Kidney (tissue), 14 donors: ENCODE data around the gene GRIK1. TPM values are rescaled to one million over a fixed set of nuclear protein-coding genes. Genes with fewer than 3 reads are reported as not detected.

ENCODE experiments used
- DNase-seq, 5 donors: peaks; one replicate each; pipeline ENCODE4 v3.0.0-alpha.2; 2013 to 2020
- FAIRE-seq: peaks from 2 replicates; lab custom pipeline; 2012; peaks lifted over from hg19 to GRCh38; lab: Jason Lieb, UNC
- H3K27ac ChIP-seq, 2 donors: one replicate each; pipeline ENCODE4 v1.7.0; 2013; ENCODE audit warnings: low read depth in 2 of 2, low read length in 2 of 2, inconsistent platforms in 1 of 2
- H3K27me3 ChIP-seq: one replicate; pipeline ENCODE4 v1.7.1; 2013; ENCODE audit warnings: low read length, inconsistent platforms; ENCODE audit not compliant: control insufficient read depth, insufficient read depth
- H3K36me3 ChIP-seq, 3 donors: one replicate each; pipeline versions ENCODE4 v1.7.0 to v1.7.1; 2013; ENCODE audit warnings: low read length in 3 of 3, control low read depth in 1 of 3, inconsistent platforms in 1 of 3; ENCODE audit not compliant: insufficient read depth in 3 of 3, control insufficient read depth in 2 of 3
- H3K4me1 ChIP-seq, 3 donors: one replicate each; pipeline versions ENCODE4 v1.7.0 to v1.7.1; 2013; ENCODE audit warnings: low read length in 3 of 3, inconsistent platforms in 1 of 3, low read depth in 1 of 3; ENCODE audit not compliant: control insufficient read depth in 2 of 3, insufficient read depth in 2 of 3
- H3K4me3 ChIP-seq, 3 donors: one replicate each; pipeline versions ENCODE4 v1.7.0 to v1.8.1; 2013; ENCODE audit warnings: low read length in 3 of 3, control low read depth in 1 of 3, inconsistent platforms in 1 of 3
- H3K9ac ChIP-seq, 3 donors: one replicate each; pipeline versions ENCODE4 v1.7.0 to v1.7.1; 2013; ENCODE audit warnings: low read length in 3 of 3, control low read depth in 1 of 3, inconsistent platforms in 1 of 3
- H3K9me3 ChIP-seq, 3 donors: one replicate each; pipeline versions ENCODE4 v1.7.0 to v1.7.1; 2013; ENCODE audit warnings: low read length in 3 of 3, control low read depth in 1 of 3, inconsistent platforms in 1 of 3; ENCODE audit not compliant: control insufficient read depth in 2 of 3, insufficient read depth in 1 of 3
- CTCF ChIP-seq: IDR thresholded peaks from 3 replicates; pipeline ENCODE4 v1.5.1; 2012; ENCODE audit warnings: mild to moderate bottlenecking, moderate library complexity, borderline replicate concordance; ENCODE audit not compliant: insufficient read depth; ENCODE audit errors: extremely low read depth
- intact Hi-C: fragments of 100-400 bp; cut with DNase I; formaldehyde crosslinking; loops from one replicate; pipeline ENCODE4 v1.11.1; 2022
- polyA plus RNA-seq: library from polyadenylated mRNA; stranded (reverse); fragments of 350-450 nt; fragmentation: Illumina TruSeq; extraction: RNeasy Lipid Tissue Mini Kit (QIAGEN cat#74804); gene quantifications from one replicate; pipeline ENCODE4 v1.2.3, GENCODE V29; 2014; ENCODE audit warnings: low read depth, low replicate concordance; ENCODE audit not compliant: insufficient read depth
- total RNA-seq: library from RNA; stranded (reverse); fragmentation: NEBNext Ultra II Directional; extraction: Animal tissue kit (Norgen Biotek cat#: 25700); gene quantifications from one replicate; pipeline ENCODE4 v1.2.1, GENCODE V29; 2021
- donor health status: control.
- donor health status: control.
- donor health status: control.
- donor health status: control.
- donor health status: control.
- donor health status: DM: yes; HTN: yes; CAD: no.
- donor health status: Normal renal cell carcinoma (clear cell type).

The GRIK1 gene
- total and polyA plus RNA-seq, 2 donors from 2014 or later, result not detected

GRCh38 chr21:29719521-29719920, 220.3 kb downstream of the GRIK1 start:
- intact Hi-C loops, result no loop called here
- DNase-seq (no peak), FAIRE-seq (no peak)
- Histone ChIP-seq H3K4me3 (no peak overlapping the region), H3K4me1 (no peaks in the 10 kb centered on the region), H3K36me3 (no peaks in the 10 kb centered on the region), H3K9me3 (no peaks in the 10 kb centered on the region), H3K27me3 (no peaks in the 10 kb centered on the region), H3K27ac (no peak overlapping the region), H3K9ac (no peak overlapping the region)
- no peak for TF ChIP-seq CTCF

GRCh38 chr21:29718081-29718815, 221.5 kb downstream of the GRIK1 start:
- no peak for TF ChIP-seq CTCF
- H3K4me3 ChIP-seq, result no peak overlapping the region
- intact Hi-C loops, result no loop called here
- no peaks in the 10 kb centered on the region for H3K27me3 ChIP-seq
- H3K36me3 ChIP-seq, result no peaks in the 10 kb centered on the region
- DNase-seq, result no peak
- H3K4me1 ChIP-seq, result no peaks in the 10 kb centered on the region
- no peak overlapping the region for H3K27ac ChIP-seq
- no peak overlapping the region for H3K9ac ChIP-seq
- no peaks in the 10 kb centered on the region for H3K9me3 ChIP-seq
- FAIRE-seq, result no peak

- no peaks in the 10 kb centered on the region for H3K27me3 ChIP-seq
- no peak overlapping the region for H3K9ac ChIP-seq
- no peaks in the 10 kb centered on the region for H3K4me1 ChIP-seq
- no peak for DNase-seq
- no peak for TF ChIP-seq CTCF
- H3K27ac ChIP-seq, result no peak overlapping the region
- H3K9me3 ChIP-seq, result no peaks in the 10 kb centered on the region
- FAIRE-seq, result no peak
- H3K36me3 ChIP-seq, result no peaks in the 10 kb centered on the region
- no peak overlapping the region for H3K4me3 ChIP-seq
- intact Hi-C loops, result no loop called here
Measured at GRCh38 chr21:29717659-29718058, 222.1 kb downstream of the GRIK1 start.
